Kidney (tissue), 14 donors: ENCODE data around the gene NXPH2. TPM values are rescaled to one million over a fixed set of nuclear protein-coding genes. Genes with fewer than 3 reads are reported as not detected.

Source experiments
- DNase-seq, 5 donors: peaks; one replicate each; pipeline ENCODE4 v3.0.0-alpha.2; 2013 to 2020
- FAIRE-seq: peaks from 2 replicates; lab custom pipeline; 2012; peaks lifted over from hg19 to GRCh38; lab: Jason Lieb, UNC
- H3K27ac ChIP-seq, 2 donors: one replicate each; pipeline ENCODE4 v1.7.0; 2013; ENCODE audit warnings: low read depth in 2 of 2, low read length in 2 of 2, inconsistent platforms in 1 of 2
- H3K27me3 ChIP-seq: one replicate; pipeline ENCODE4 v1.7.1; 2013; ENCODE audit warnings: low read length, inconsistent platforms; ENCODE audit not compliant: control insufficient read depth, insufficient read depth
- H3K36me3 ChIP-seq, 3 donors: one replicate each; pipeline versions ENCODE4 v1.7.0 to v1.7.1; 2013; ENCODE audit warnings: low read length in 3 of 3, control low read depth in 1 of 3, inconsistent platforms in 1 of 3; ENCODE audit not compliant: insufficient read depth in 3 of 3, control insufficient read depth in 2 of 3
- H3K4me1 ChIP-seq, 3 donors: one replicate each; pipeline versions ENCODE4 v1.7.0 to v1.7.1; 2013; ENCODE audit warnings: low read length in 3 of 3, inconsistent platforms in 1 of 3, low read depth in 1 of 3; ENCODE audit not compliant: control insufficient read depth in 2 of 3, insufficient read depth in 2 of 3
- H3K4me3 ChIP-seq, 3 donors: one replicate each; pipeline versions ENCODE4 v1.7.0 to v1.8.1; 2013; ENCODE audit warnings: low read length in 3 of 3, control low read depth in 1 of 3, inconsistent platforms in 1 of 3
- H3K9ac ChIP-seq, 3 donors: one replicate each; pipeline versions ENCODE4 v1.7.0 to v1.7.1; 2013; ENCODE audit warnings: low read length in 3 of 3, control low read depth in 1 of 3, inconsistent platforms in 1 of 3
- H3K9me3 ChIP-seq, 3 donors: one replicate each; pipeline versions ENCODE4 v1.7.0 to v1.7.1; 2013; ENCODE audit warnings: low read length in 3 of 3, control low read depth in 1 of 3, inconsistent platforms in 1 of 3; ENCODE audit not compliant: control insufficient read depth in 2 of 3, insufficient read depth in 1 of 3
- CTCF ChIP-seq: IDR thresholded peaks from 3 replicates; pipeline ENCODE4 v1.5.1; 2012; ENCODE audit warnings: mild to moderate bottlenecking, moderate library complexity, borderline replicate concordance; ENCODE audit not compliant: insufficient read depth; ENCODE audit errors: extremely low read depth
- intact Hi-C: fragments of 100-400 bp; cut with DNase I; formaldehyde crosslinking; loops from one replicate; pipeline ENCODE4 v1.11.1; 2022
- polyA plus RNA-seq: library from polyadenylated mRNA; stranded (reverse); fragments of 350-450 nt; fragmentation: Illumina TruSeq; extraction: RNeasy Lipid Tissue Mini Kit (QIAGEN cat#74804); gene quantifications from one replicate; pipeline ENCODE4 v1.2.3, GENCODE V29; 2014; ENCODE audit warnings: low read depth, low replicate concordance; ENCODE audit not compliant: insufficient read depth
- total RNA-seq: library from RNA; stranded (reverse); fragmentation: NEBNext Ultra II Directional; extraction: Animal tissue kit (Norgen Biotek cat#: 25700); gene quantifications from one replicate; pipeline ENCODE4 v1.2.1, GENCODE V29; 2021
- donor health status: control.
- donor health status: control.
- donor health status: control.
- donor health status: control.
- donor health status: control.
- donor health status: DM: yes; HTN: yes; CAD: no.
- donor health status: Normal renal cell carcinoma (clear cell type).

NXPH2 gene
- total and polyA plus RNA-seq, 2 donors from 2014 or later = 0.57 to 2.2 TPM

- Histone ChIP-seq H3K9me3 (no peaks in the 10 kb centered on the region), H3K9ac (no peak overlapping the region), H3K4me3 (no peak overlapping the region), H3K27ac (no peak overlapping the region), H3K27me3 (no peaks in the 10 kb centered on the region), H3K4me1 (no peaks in the 10 kb centered on the region), H3K36me3 (no peaks in the 10 kb centered on the region)
- no peak for TF ChIP-seq CTCF
- no peak for FAIRE-seq
- intact Hi-C loops = no loop called here
- no peak for DNase-seq
These were observed 47.5 kb downstream of the NXPH2 start for GRCh38 chr2:138732651-138733050.

- H3K9ac ChIP-seq = no peak overlapping the region
- H3K9me3 ChIP-seq = no peaks in the 10 kb centered on the region
- H3K4me3 ChIP-seq = no peak overlapping the region
- H3K36me3 ChIP-seq = no peaks in the 10 kb centered on the region
- FAIRE-seq (no peak), DNase-seq (no peak)
- H3K27ac ChIP-seq = no peak overlapping the region
- intact Hi-C loops = no loop called here
- no peaks in the 10 kb centered on the region for H3K4me1 ChIP-seq
- H3K27me3 ChIP-seq = no peaks in the 10 kb centered on the region
- TF ChIP-seq CTCF = no peak
These were observed 49.6 kb downstream of the NXPH2 start for GRCh38 chr2:138730497-138731030.

GRCh38 chr2:138727956-138728355, 52.2 kb downstream of the NXPH2 start:
- no peak overlapping the region for H3K4me3 ChIP-seq
- no peak for FAIRE-seq

More at GRCh38 chr2:138727956-138728355, 52.2 kb downstream of the NXPH2 start:
- H3K9me3 ChIP-seq = no peaks in the 10 kb centered on the region
- no peak overlapping the region for H3K27ac ChIP-seq
- intact Hi-C loops = no loop called here
- no peaks in the 10 kb centered on the region for H3K4me1 ChIP-seq
- no peak for TF ChIP-seq CTCF
- no peak for DNase-seq
- no peak overlapping the region for H3K9ac ChIP-seq
- H3K36me3 ChIP-seq = no peaks in the 10 kb centered on the region
- H3K27me3 ChIP-seq = no peaks in the 10 kb centered on the region
